HEK293 (cell line): ENCODE results near the gene ADM5.

Experiments used
- CTCF ChIP-seq: fragments of 450-650 bp; formaldehyde crosslinking; IDR thresholded peaks from 2 replicates; pipeline ENCODE4 v1.5.1; 2016; ENCODE audit warnings: missing biosample characterization, missing genetic modification characterization
- ZBTB49 ChIP-seq: fragments of 450-650 bp; formaldehyde crosslinking; IDR thresholded peaks from 2 replicates; pipeline ENCODE4 v1.5.1; 2016; ENCODE audit warnings: missing biosample characterization, missing genetic modification characterization, low read depth
- ZFP69B ChIP-seq: fragments of 450-650 bp; formaldehyde crosslinking; IDR thresholded peaks from 2 replicates; pipeline ENCODE4 v1.5.1; 2016; ENCODE audit warnings: missing biosample characterization, missing genetic modification characterization
- ZNF140 ChIP-seq: fragments of 450-650 bp; formaldehyde crosslinking; IDR thresholded peaks from 2 replicates; pipeline ENCODE4 v1.5.1; 2016; ENCODE audit warnings: missing biosample characterization, missing genetic modification characterization
- ZNF302 ChIP-seq: fragments of 450-650 bp; formaldehyde crosslinking; IDR thresholded peaks from 2 replicates; pipeline ENCODE4 v1.5.1; 2016; ENCODE audit warnings: missing biosample characterization, missing genetic modification characterization, low read depth
- ZNF514 ChIP-seq: fragments of 450-650 bp; formaldehyde crosslinking; IDR thresholded peaks from 2 replicates; pipeline ENCODE4 v1.5.1; 2016; ENCODE audit warnings: missing biosample characterization, missing genetic modification characterization
- ZNF585B ChIP-seq: fragments of 450-650 bp; formaldehyde crosslinking; IDR thresholded peaks from 2 replicates; pipeline ENCODE4 v1.5.1; 2016; ENCODE audit warnings: missing biosample characterization, missing genetic modification characterization
- ZNF768 ChIP-seq: fragments of 450-650 bp; formaldehyde crosslinking; IDR thresholded peaks from 2 replicates; pipeline ENCODE4 v1.5.1; 2018; ENCODE audit warnings: missing biosample characterization, mild to moderate bottlenecking, missing genetic modification characterization
- ZNF843 ChIP-seq: fragments of 450-650 bp; formaldehyde crosslinking; IDR thresholded peaks from 2 replicates; pipeline ENCODE4 v1.5.1; 2016; ENCODE audit warnings: missing biosample characterization, missing genetic modification characterization
- ZSCAN4 ChIP-seq: fragments of 450-650 bp; formaldehyde crosslinking; IDR thresholded peaks from 2 replicates; pipeline ENCODE4 v1.5.1; 2017; ENCODE audit warnings: missing biosample characterization, missing genetic modification characterization
- TF ChIP-seq, protein P1 (sequence below): fragments of 450-650 bp; formaldehyde crosslinking; IDR thresholded peaks from 2 replicates; pipeline ENCODE4 v1.5.1; 2016; ENCODE audit warnings: missing biosample characterization, missing genetic modification characterization

GRCh38 chr19:49681830-49682229 is 7.6 kb upstream of the ADM5 start:
- TF ChIP-seq ZNF514 (no peak), ZSCAN4 (no peak), CTCF (tag by site-specific recombination) (no peak), ZBTB49 (tag by site-specific recombination) (no peak), ZNF768 (tag by site-specific recombination) (no peak), ZNF140 (tag by site-specific recombination) (no peak), ZNF302 (tag by site-specific recombination) (no peak), ZNF585B (tag by site-specific recombination) (no peak), ZFP69B (tag by site-specific recombination) (no peak), ZNF843 (tag by site-specific recombination) (no peak)
- TF ChIP-seq, protein P1, sequence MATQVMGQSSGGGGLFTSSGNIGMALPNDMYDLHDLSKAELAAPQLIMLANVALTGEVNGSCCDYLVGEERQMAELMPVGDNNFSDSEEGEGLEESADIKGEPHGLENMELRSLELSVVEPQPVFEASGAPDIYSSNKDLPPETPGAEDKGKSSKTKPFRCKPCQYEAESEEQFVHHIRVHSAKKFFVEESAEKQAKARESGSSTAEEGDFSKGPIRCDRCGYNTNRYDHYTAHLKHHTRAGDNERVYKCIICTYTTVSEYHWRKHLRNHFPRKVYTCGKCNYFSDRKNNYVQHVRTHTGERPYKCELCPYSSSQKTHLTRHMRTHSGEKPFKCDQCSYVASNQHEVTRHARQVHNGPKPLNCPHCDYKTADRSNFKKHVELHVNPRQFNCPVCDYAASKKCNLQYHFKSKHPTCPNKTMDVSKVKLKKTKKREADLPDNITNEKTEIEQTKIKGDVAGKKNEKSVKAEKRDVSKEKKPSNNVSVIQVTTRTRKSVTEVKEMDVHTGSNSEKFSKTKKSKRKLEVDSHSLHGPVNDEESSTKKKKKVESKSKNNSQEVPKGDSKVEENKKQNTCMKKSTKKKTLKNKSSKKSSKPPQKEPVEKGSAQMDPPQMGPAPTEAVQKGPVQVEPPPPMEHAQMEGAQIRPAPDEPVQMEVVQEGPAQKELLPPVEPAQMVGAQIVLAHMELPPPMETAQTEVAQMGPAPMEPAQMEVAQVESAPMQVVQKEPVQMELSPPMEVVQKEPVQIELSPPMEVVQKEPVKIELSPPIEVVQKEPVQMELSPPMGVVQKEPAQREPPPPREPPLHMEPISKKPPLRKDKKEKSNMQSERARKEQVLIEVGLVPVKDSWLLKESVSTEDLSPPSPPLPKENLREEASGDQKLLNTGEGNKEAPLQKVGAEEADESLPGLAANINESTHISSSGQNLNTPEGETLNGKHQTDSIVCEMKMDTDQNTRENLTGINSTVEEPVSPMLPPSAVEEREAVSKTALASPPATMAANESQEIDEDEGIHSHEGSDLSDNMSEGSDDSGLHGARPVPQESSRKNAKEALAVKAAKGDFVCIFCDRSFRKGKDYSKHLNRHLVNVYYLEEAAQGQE (tag by site-specific recombination): no peak
